Ectodermal cell (in vitro differentiated cells): ENCODE measurements around the gene LMNTD1. TPM values are rescaled to one million over a fixed set of nuclear protein-coding genes. Genes with fewer than 3 reads are reported as not detected.
"Not testable (repeated sequence)": the region's sequence is repeated elsewhere in the genome, so short reads cannot be mapped to it uniquely, and the experiment has no call there.

Source experiments
- H3K27ac ChIP-seq: 2 replicates; pipeline ENCODE4 v1.7.0; 2013; ENCODE audit warnings: mild to moderate bottlenecking, low read depth, low read length; ENCODE audit not compliant: insufficient read depth, poor library complexity, severe bottlenecking
- H3K27me3 ChIP-seq: 2 replicates; pipeline ENCODE4 v1.7.0; 2013; ENCODE audit warnings: mild to moderate bottlenecking, low read length; ENCODE audit not compliant: insufficient read depth, control insufficient read depth, poor library complexity, severe bottlenecking
- H3K36me3 ChIP-seq: one replicate; pipeline ENCODE4 v1.7.0; 2013; ENCODE audit warnings: low read length; ENCODE audit not compliant: control insufficient read depth, insufficient read depth
- H3K4me1 ChIP-seq: one replicate; pipeline ENCODE4 v1.7.0; 2013; ENCODE audit warnings: low read length; ENCODE audit not compliant: control insufficient read depth, insufficient read depth
- H3K4me3 ChIP-seq: 2 replicates; pipeline ENCODE4 v1.7.0; 2013; ENCODE audit warnings: low read depth, low read length, control low read depth; ENCODE audit not compliant: insufficient read depth
- H3K9me3 ChIP-seq: 2 replicates; pipeline ENCODE4 v1.7.0; 2013; ENCODE audit warnings: mild to moderate bottlenecking, low read length, moderate library complexity; ENCODE audit not compliant: control insufficient read depth
- WGBS, 2 experiments: methylation state at CpG; one replicate each; pipeline ENCODE4 v1.1.7; 2013; ENCODE audit warnings: missing lambda C conversion rate in 2 of 2; 5-methylcytosine and 5-hydroxymethylcytosine counted together
- polyA plus RNA-seq, 4 experiments: library from polyadenylated mRNA; stranded (reverse); fragments of 50-300 nt; gene quantifications; one replicate each; pipeline ENCODE4 v1.2.3, GENCODE V29; 2013

LMNTD1 gene, protein sequence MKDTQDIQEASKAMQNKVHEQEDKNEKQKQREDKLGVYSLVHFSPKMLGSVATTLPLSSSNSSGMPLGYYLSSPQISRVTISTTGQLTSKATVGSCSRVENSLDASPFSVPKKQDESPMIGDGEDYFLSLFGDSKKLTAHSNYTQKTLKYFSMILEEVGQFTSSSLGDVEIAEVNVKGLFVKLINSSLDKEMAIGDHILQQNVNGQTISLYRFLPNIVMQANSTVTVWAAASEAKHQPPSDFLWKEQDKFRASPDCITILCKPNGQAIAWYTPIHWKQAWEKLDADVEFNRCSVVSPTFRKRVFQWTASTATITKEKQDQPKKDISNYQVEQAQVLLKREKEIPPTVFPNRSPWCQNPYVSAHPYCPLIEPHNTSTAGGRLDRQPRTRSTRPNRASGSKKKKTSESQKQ
- polyA plus RNA-seq (2013, experiment 1 of 4): 1.3 TPM
- polyA plus RNA-seq (2013, experiment 2 of 4): 1.1 TPM
- polyA plus RNA-seq (2013, experiment 3 of 4): not detected
- polyA plus RNA-seq (2013, experiment 4 of 4): 0.61 TPM

DNA sequence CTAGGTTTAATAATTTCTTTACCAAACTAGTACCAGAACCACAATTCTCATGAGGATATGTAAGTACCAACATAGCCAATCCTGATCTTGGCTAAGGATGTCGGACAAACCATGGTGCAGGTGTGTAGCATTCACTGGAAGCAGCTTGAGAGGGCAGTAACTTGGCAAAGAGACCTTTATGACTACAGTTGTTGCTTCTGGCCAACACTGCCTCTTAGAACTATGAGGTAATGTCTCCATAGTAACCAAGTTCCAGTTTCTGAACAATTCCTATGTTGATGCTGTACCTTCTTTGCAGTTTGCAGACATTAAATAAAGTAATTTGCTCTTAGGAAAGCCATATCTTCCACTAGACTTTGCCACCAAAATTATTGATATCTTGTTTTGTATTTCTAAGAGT lies at the start of gene LMNTD1:
TSS of gene LMNTD1 (minus strand) at position 186 of the 400 bp plus-strand sequence. CDS start 324 bp downstream, outside the sequence.
- Histone ChIP-seq H3K36me3 (no peaks in the 10 kb centered on the region), H3K27me3 (no peaks in the 10 kb centered on the region), H3K4me1 (no peaks in the 10 kb centered on the region), H3K9me3 (no peaks in the 10 kb centered on the region), H3K4me3 (no peak within 1 kb of the TSS), H3K27ac (no peak within 1 kb of the TSS)
- 0% methylated on average over 1 of the region's 1 CpG for WGBS, 2 experiments

DNA sequence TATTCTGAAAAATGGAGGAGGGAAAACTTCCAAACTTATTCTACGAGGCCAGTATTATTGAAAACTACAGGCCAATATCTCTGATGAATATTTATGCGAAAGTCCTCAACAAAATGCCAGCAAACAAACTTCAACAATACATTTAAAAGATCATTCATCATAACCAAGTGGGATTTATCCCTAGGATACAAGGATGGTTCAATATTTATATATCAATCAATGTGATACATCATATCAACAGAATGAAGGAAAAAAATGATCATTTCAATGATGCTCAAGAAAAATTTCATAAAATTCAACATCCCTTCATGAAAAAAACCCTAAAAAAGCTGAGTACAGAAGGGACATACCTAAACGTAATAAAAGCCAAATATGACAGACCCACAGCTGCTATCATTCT lies 45.9 kb upstream of the LMNTD1 start:
- no peak overlapping the region for H3K4me3 ChIP-seq
- no peaks in the 10 kb centered on the region for H3K27me3 ChIP-seq
- 90 to 96% methylated on average over 2 to 3 of the region's 3 CpGs for WGBS, 2 experiments
- no peaks in the 10 kb centered on the region for H3K4me1 ChIP-seq
- no peak overlapping the region for H3K27ac ChIP-seq
- no peaks in the 10 kb centered on the region for H3K9me3 ChIP-seq
- no peaks in the 10 kb centered on the region for H3K36me3 ChIP-seq

DNA sequence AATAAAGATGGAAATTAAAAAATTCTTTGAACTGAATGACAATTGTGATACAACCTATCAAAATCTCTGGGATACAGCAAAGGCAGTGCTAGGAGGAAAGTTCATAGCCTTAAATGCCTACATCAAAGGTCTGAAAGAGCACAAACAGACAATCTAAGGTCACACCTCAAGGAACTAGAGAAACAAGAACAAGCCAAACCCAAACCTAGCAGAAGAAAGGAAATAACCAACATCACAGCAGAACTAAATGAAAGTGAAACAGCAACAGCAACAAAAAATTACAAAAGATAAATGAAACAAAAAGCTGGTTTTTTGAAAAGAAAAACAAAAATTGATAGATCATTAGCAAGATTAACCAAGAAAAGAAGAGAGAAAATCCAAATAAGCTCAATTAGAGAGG lies 42.4 kb upstream of the LMNTD1 start:
- H3K4me1 ChIP-seq, H3K27ac ChIP-seq, H3K9me3 ChIP-seq, H3K36me3 ChIP-seq, H3K27me3 ChIP-seq, H3K4me3 ChIP-seq: not testable (repeated sequence)

- 83 to 92% methylated on average over 2 of the region's 2 CpGs for WGBS, 2 experiments
- no peak overlapping the region for H3K27ac ChIP-seq
- H3K27me3 ChIP-seq: no peaks in the 10 kb centered on the region
- H3K36me3 ChIP-seq: no peaks in the 10 kb centered on the region
- no peaks in the 10 kb centered on the region for H3K9me3 ChIP-seq
- H3K4me1 ChIP-seq: no peaks in the 10 kb centered on the region
- no peak overlapping the region for H3K4me3 ChIP-seq
Measured at GRCh38 chr12:25594376-25594775, 41.3 kb upstream of the LMNTD1 start.

DNA sequence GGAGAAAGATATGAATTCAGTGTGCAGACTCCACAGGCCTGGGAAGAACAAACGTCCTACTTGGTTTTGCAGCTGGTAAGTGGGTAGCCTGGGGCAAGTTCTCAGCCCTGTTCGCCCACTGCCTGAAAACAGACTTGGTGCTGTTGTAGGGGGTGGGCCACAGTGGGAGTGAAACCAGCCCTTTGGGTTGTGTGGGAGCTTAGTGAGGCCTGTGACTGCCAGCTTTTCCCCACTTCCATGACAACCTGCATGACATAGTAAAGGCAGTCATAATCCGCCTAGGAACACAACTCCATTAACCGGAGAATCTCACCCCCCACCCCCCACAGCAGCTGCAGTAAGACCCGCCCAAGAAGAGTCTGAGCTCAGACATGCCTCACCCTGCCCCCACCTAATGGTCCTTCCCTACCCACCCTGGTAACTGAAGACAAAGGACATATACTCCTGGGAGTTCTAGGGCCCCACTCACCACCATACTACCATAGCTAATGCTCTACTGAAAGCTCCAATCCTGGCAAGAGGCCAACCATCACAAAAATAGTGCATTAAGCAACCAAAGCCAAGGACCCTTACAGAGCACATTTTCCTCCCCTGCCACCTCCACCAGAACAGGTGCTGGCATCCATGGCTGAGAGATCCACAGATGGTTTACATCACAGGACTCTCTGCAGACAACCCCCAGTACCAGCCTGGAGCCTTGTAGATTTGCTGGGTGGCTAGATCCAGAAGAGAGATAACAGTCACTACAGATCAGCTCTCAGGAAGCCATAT lies 39.8 kb upstream of the LMNTD1 start:
- Histone ChIP-seq H3K4me3 (no peak overlapping the region), H3K36me3 (no peaks in the 10 kb centered on the region), H3K27me3 (no peaks in the 10 kb centered on the region), H3K9me3 (no peaks in the 10 kb centered on the region), H3K27ac (no peak overlapping the region), H3K4me1 (no peaks in the 10 kb centered on the region)
- 90 to 94% methylated on average over 4 of the region's 5 CpGs for WGBS, 2 experiments

GRCh38 chr12:25591144-25591543 lies 38.1 kb upstream of the LMNTD1 start:
- Histone ChIP-seq H3K36me3 (no peaks in the 10 kb centered on the region), H3K4me3 (no peak overlapping the region), H3K27me3 (no peaks in the 10 kb centered on the region), H3K27ac (no peak overlapping the region), H3K9me3 (no peaks in the 10 kb centered on the region), H3K4me1 (no peaks in the 10 kb centered on the region)

GRCh38 chr12:25590011-25590721 lies 37.1 kb upstream of the LMNTD1 start:
- WGBS, 2 experiments: 90 to 94% methylated on average over 5 of the region's 5 CpGs
- Histone ChIP-seq H3K27me3 (no peaks in the 10 kb centered on the region), H3K9me3 (no peaks in the 10 kb centered on the region), H3K27ac (no peak overlapping the region), H3K36me3 (no peaks in the 10 kb centered on the region), H3K4me1 (no peaks in the 10 kb centered on the region), H3K4me3 (no peak overlapping the region)

DNA sequence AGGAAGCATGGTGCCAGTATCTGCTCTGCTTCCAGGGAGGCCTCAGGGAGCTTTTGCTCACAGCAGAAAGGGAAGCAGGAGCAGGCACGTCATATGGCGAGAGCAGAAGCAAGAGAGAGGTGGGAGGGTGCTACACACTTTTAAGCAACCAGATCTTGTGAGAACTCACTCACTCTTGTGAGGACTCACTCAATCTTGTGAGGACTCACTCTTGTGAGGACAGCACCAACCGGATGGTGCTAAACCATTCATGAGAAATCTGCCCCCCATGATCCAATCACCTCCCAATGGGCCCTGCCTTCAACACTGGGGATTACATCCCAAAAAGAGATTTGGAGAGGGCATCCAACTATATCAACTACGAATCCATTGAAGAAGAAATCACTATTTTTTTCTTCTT lies 34.3 kb upstream of the LMNTD1 start:
- Histone ChIP-seq H3K4me3 (no peak overlapping the region), H3K27ac (no peak overlapping the region), H3K36me3 (no peaks in the 10 kb centered on the region), H3K4me1 (no peaks in the 10 kb centered on the region), H3K27me3 (no peaks in the 10 kb centered on the region), H3K9me3 (no peaks in the 10 kb centered on the region)
- WGBS, 2 experiments: 93 to 96% methylated on average over 4 of the region's 4 CpGs

DNA sequence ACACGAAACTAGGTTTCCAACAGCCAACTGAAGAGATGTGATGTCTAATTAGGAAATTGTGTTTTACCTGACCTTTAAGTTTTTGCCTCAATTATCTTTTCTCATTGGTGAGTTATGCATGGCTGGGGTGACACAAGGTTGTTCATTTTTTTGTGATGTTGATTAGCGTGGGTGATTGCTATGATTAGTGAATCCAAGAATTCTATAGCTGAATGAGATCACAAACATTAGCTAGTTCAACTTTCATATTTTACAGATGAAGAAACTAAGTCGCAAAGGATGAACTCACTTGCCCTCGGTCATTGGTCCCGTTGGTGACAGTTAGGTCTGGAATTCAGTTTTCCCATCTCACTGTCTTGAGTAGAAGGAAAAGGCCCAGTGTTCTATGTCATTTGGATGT lies 32.6 kb upstream of the LMNTD1 start:
- Histone ChIP-seq H3K36me3 (no peaks in the 10 kb centered on the region), H3K4me1 (no peaks in the 10 kb centered on the region), H3K9me3 (no peaks in the 10 kb centered on the region), H3K4me3 (no peak overlapping the region), H3K27me3 (no peaks in the 10 kb centered on the region), H3K27ac (no peak overlapping the region)
- WGBS, 2 experiments: 90 to 93% methylated on average over 5 of the region's 5 CpGs

- WGBS, 2 experiments: 93 to 94% methylated on average over 1 of the region's 2 CpGs
- Histone ChIP-seq H3K4me1 (no peaks in the 10 kb centered on the region), H3K27me3 (no peaks in the 10 kb centered on the region), H3K9me3 (no peaks in the 10 kb centered on the region), H3K4me3 (no peak overlapping the region), H3K36me3 (no peaks in the 10 kb centered on the region), H3K27ac (no peak overlapping the region)
Measured at GRCh38 chr12:25585021-25585523, 32.0 kb upstream of the LMNTD1 start.
